ENCODE measurements around the gene PEMT. TPM values are rescaled to one million over a fixed set of nuclear protein-coding genes. Genes with fewer than 3 reads are reported as not detected.

PEMT gene
- total RNA-seq, 2 donors from 2014 or later, result 27.8 to 37.7 TPM

- Histone ChIP-seq H3K4me1 (no peaks in the 10 kb centered on the region), H3K9me3 (no peaks in the 10 kb centered on the region), H3K4me3 (no peak overlapping the region), H3K36me3 (no peaks in the 10 kb centered on the region), H3K27ac (no peak overlapping the region), H3K27me3 (no peaks in the 10 kb centered on the region)
- no peak for TF ChIP-seq CTCF (IDR thresholded peaks at IDR 0.05)
- DNase-seq (ENCODE audit: low spot score), result no peak
Observed at GRCh38 chr17:17606416-17607000, 15.0 kb upstream of the PEMT start.

GRCh38 chr17:17605729-17606088 is 14.2 kb upstream of the PEMT start:
- Histone ChIP-seq H3K27ac (no peak overlapping the region), H3K27me3 (no peaks in the 10 kb centered on the region), H3K4me3 (no peak overlapping the region), H3K9me3 (no peaks in the 10 kb centered on the region), H3K36me3 (no peaks in the 10 kb centered on the region), H3K4me1 (no peaks in the 10 kb centered on the region)
- TF ChIP-seq CTCF (IDR thresholded peaks at IDR 0.05), result no peak
- DNase-seq (ENCODE audit: low spot score), result no peak

DNA sequence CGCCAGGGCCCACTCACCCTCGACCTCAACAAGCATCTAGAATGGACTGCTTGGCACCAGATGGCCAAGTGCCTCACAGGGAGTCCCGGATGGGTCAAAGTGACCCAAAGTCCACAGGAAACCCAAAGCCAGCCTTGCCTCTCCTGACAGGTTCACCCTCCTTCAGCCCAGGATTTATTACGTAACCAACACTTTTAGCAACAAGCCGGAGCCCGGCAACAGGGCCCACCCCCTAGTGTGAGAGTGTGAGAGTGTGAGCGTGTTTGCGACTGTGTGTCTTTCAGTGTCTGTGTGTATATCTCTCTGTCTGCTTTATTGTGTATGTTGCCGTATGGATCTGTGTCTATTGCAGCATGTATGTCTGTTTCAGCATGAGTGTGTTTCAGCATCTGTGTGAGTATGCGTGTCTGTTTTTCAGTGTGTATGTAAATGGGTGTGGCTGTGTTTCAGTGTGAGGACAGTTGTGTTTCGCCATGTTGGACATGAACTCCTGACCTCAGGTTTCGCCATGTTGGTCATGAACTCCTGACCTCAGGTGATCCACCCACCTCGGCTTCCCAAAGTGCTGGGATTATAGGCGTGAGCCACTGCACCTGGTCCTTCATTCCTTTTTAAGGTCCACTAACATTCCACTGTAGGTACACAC is 13.7 kb upstream of the PEMT start:
- Histone ChIP-seq H3K9me3 (no peaks in the 10 kb centered on the region), H3K27ac (no peak overlapping the region)

DNA sequence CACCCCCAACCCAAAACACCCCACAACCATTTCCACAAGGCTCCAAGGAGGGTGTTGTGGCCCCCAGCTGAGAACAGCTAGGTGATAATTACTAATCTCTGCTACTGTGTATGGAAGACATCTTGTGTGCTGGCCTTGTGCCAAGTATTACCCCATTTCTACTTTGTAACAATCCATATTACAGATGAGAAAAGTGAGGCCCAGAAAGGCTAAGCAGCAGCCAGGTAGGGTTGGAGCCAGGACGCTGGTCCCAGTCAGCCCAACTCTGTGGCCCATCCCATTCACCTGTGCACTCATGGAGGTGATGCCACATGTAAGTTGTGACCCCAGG is 12.4 kb upstream of the PEMT start:
- DNase-seq (ENCODE audit: low spot score), result no peak
- Histone ChIP-seq H3K27ac (no peak overlapping the region), H3K4me3 (no peak overlapping the region), H3K4me1 (no peaks in the 10 kb centered on the region), H3K9me3 (no peaks in the 10 kb centered on the region), H3K27me3 (no peaks in the 10 kb centered on the region), H3K36me3 (no peaks in the 10 kb centered on the region)
- no peak for TF ChIP-seq CTCF (IDR thresholded peaks at IDR 0.05)

More for the DNA sequence above, 13.7 kb upstream of the PEMT start:
- H3K4me3 ChIP-seq, result no peak overlapping the region
- TF ChIP-seq CTCF (IDR thresholded peaks at IDR 0.05), result no peak
- no peaks in the 10 kb centered on the region for H3K27me3 ChIP-seq
- no peaks in the 10 kb centered on the region for H3K36me3 ChIP-seq
- H3K4me1 ChIP-seq, result no peaks in the 10 kb centered on the region
- DNase-seq (ENCODE audit: low spot score), result no peak

GRCh38 chr17:17603178-17603894 is 11.8 kb upstream of the PEMT start:
- H3K36me3 ChIP-seq, result no peaks in the 10 kb centered on the region
- TF ChIP-seq CTCF (IDR thresholded peaks at IDR 0.05), result no peak
- no peaks in the 10 kb centered on the region for H3K27me3 ChIP-seq
- H3K9me3 ChIP-seq, result no peaks in the 10 kb centered on the region
- H3K27ac ChIP-seq, result no peak overlapping the region
- H3K4me1 ChIP-seq, result no peaks in the 10 kb centered on the region
- DNase-seq (ENCODE audit: low spot score), result no peak
- no peak overlapping the region for H3K4me3 ChIP-seq

All from right atrium auricular region (tissue), 2 donors.